Pancreas (tissue), 10 donors: Measurements from ENCODE around the gene EPN2. TPM values are rescaled to one million over a fixed set of nuclear protein-coding genes. Genes with fewer than 3 reads are reported as not detected.
A peak's percentile ranks its signal among the peaks of the same experiment; 100 is the strongest.

Source experiments
- ATAC-seq, 4 donors: fragments of 200-7000 bp; cut with Tn5 transposase; one replicate each; pipeline versions ENCODE4 v1.8.0 to v1.9.1; 2020; ENCODE audit warnings: mild to moderate bottlenecking in 4 of 4, moderate library complexity in 4 of 4
- DNase-seq, 6 donors: peaks; one replicate each; pipeline ENCODE4 v3.0.0-alpha.2; 2020
- FAIRE-seq: peaks from 2 replicates; lab custom pipeline; 2012; peaks lifted over from hg19 to GRCh38; lab: Jason Lieb, UNC
- H3K27ac ChIP-seq, 4 donors: fragments of 200-600 bp; sonication (generic); 1 replicate in 3 of 4; 2 replicates in 1 of 4; pipeline versions ENCODE4 v1.5.0 to v1.8.0; 2020
- H3K27me3 ChIP-seq, 4 donors: fragments of 200-600 bp; one replicate each; pipeline ENCODE4 v1.8.0; 2021
- H3K36me3 ChIP-seq, 3 donors: fragments of 200-600 bp; sonication (generic) in 1 of 3; one replicate each; pipeline versions ENCODE4 v1.5.0 to v1.8.0; 2020 to 2021
- H3K4me1 ChIP-seq, 3 donors: fragments of 200-600 bp; one replicate each; pipeline ENCODE4 v1.8.0; 2021
- H3K4me3 ChIP-seq, 4 donors: fragments of 200-600 bp; sonication (generic) in 2 of 4; one replicate each; pipeline versions ENCODE4 v1.5.0 to v1.8.0; 2020 to 2021
- H3K9me3 ChIP-seq, 4 donors: fragments of 200-600 bp; one replicate each; pipeline ENCODE4 v1.8.0; 2021
- WGBS, 2 donors: extraction: QIAGEN DNeasy Blood & Tissue Kit; methylation state at CpG; one replicate each; pipeline ENCODE4 v1.1.7; 2013; 5-methylcytosine and 5-hydroxymethylcytosine counted together
- intact Hi-C, 3 donors: fragments of 100-400 bp; cut with DNase I; formaldehyde crosslinking; loops; one replicate each; pipeline versions ENCODE4 v1.11.1 to v1.14.2; 2022
- polyA plus RNA-seq, 2 donors: library from polyadenylated mRNA; stranded (reverse); fragments of 200-250 nt; gene quantifications; one replicate each; pipeline ENCODE4 v1.2.3, GENCODE V29; 2013
- total RNA-seq, 6 donors: library from RNA; stranded (reverse); fragmentation: NEBNext Ultra II Directional in 4 of 6; extraction: Animal tissue kit (Norgen Biotek cat#: 25700) in 4 of 6; gene quantifications; one replicate each; pipeline versions ENCODE4 v1.2.1 to v1.2.4, GENCODE V29; 2021 to 2023
- TF ChIP-seq, protein P1 (sequence below), 4 donors: fragments of 200-600 bp; sonication (generic) in 3 of 4; IDR thresholded peaks; one replicate each; pipeline versions ENCODE4 v1.5.0 to v1.8.0; 2021; ENCODE audit warnings: antibody characterized with exemption in 4 of 4
- donor health status: healthy with polysubstance abuse.
- donor health status: DM: no; HTN: no; CAD: no; lungs with moderate emphysema.
- donor health status: DM: no; HTN: no; CAD: no.
- donor health status: control.
- donor health status: control.
- donor health status: Bipolar disorder and iron deficiency.
- donor health status: DM: yes; HTN: yes; CAD: no.
- donor health status: DM: no; HTN: no; CAD: no.
- donor health status: DM: no; HTN: no; CAD: no.
- donor health status: DM: yes; HTN: yes; CAD: no.

Gene EPN2
- total and polyA plus RNA-seq, 8 donors: 13.4 to 29.4 (median 15.7) TPM

DNA sequence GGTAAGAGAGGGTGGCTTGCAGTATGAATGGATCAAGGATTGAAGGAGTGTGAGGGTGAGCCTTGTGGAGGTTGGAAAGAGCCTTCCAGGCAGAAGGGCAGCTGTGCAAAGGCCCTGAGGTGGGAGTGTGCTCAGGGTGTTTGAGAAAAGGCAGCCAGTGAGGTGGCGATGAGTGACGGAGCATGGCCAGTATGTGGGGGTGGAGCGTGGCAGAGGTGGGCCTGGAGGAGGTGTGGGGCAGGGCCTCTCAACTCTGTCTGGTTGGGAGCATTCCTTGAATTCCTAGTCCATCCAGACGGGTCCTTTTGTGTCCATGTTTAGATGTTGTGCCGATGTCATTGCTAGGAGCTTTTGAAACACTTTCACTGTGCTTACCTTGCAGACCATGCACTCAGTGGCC lies 51.3 kb downstream of the EPN2 start:
- ATAC-seq (no peak), DNase-seq (no peak), FAIRE-seq (no peak)
- TF ChIP-seq, protein P1, sequence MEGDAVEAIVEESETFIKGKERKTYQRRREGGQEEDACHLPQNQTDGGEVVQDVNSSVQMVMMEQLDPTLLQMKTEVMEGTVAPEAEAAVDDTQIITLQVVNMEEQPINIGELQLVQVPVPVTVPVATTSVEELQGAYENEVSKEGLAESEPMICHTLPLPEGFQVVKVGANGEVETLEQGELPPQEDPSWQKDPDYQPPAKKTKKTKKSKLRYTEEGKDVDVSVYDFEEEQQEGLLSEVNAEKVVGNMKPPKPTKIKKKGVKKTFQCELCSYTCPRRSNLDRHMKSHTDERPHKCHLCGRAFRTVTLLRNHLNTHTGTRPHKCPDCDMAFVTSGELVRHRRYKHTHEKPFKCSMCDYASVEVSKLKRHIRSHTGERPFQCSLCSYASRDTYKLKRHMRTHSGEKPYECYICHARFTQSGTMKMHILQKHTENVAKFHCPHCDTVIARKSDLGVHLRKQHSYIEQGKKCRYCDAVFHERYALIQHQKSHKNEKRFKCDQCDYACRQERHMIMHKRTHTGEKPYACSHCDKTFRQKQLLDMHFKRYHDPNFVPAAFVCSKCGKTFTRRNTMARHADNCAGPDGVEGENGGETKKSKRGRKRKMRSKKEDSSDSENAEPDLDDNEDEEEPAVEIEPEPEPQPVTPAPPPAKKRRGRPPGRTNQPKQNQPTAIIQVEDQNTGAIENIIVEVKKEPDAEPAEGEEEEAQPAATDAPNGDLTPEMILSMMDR (IDR thresholded peaks at IDR 0.05): no peak
- no peak overlapping the region for H3K4me3 ChIP-seq
- no peak overlapping the region for H3K27ac ChIP-seq
- intact Hi-C loops: no loop called here
- no peaks in the 10 kb centered on the region for H3K9me3 ChIP-seq
- no peaks in the 10 kb centered on the region for H3K27me3 ChIP-seq
- WGBS, 2 donors: 85 to 88% methylated on average over 5 of the region's 5 CpGs
- H3K4me1 ChIP-seq: no peaks in the 10 kb centered on the region
- H3K36me3 ChIP-seq: no peaks in the 10 kb centered on the region

DNA sequence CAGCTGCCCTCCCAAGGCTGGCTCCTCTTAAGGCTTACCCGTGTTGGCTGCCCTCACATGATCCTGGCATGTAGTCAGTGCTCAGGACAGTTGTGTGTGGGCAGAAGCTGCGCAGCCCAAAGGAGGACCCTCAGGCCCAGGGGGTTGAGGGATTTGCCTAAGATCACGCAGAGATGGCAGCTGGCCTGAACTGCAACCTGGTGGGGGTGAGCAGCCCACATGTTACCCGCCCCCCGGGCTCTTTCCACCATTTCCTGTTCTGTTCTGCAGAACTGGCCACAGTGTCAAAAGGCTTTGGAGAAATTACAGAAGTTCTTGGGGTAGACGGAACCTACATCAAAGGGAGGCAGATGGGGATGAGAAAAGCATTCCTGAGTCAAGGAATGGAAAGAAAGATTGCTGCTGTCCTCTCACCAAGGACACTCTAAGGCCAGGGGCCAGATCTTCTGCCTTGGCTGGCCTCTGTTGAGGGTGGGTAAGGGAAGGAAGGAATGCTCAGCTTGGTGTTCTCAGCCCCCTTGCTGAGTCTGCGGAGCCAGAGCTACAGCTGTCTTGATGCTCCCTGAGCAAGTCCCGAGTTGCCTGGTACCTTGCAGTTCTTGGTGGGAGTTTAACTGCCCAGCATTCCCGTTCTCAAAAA lies 53.0 kb downstream of the EPN2 start:
- FAIRE-seq (no peak), DNase-seq (no peak), ATAC-seq (no peak)
- Histone ChIP-seq H3K4me1 (no peaks in the 10 kb centered on the region), H3K9me3 (no peaks in the 10 kb centered on the region), H3K27ac (no peak overlapping the region), H3K27me3 (no peaks in the 10 kb centered on the region), H3K36me3 (no peaks in the 10 kb centered on the region), H3K4me3 (no peak overlapping the region)
- intact Hi-C loops: no loop called here
- 85 to 86% methylated on average over 9 of the region's 9 CpGs for WGBS, 2 donors
- TF ChIP-seq, protein P1 (IDR thresholded peaks at IDR 0.05): no peak

DNA sequence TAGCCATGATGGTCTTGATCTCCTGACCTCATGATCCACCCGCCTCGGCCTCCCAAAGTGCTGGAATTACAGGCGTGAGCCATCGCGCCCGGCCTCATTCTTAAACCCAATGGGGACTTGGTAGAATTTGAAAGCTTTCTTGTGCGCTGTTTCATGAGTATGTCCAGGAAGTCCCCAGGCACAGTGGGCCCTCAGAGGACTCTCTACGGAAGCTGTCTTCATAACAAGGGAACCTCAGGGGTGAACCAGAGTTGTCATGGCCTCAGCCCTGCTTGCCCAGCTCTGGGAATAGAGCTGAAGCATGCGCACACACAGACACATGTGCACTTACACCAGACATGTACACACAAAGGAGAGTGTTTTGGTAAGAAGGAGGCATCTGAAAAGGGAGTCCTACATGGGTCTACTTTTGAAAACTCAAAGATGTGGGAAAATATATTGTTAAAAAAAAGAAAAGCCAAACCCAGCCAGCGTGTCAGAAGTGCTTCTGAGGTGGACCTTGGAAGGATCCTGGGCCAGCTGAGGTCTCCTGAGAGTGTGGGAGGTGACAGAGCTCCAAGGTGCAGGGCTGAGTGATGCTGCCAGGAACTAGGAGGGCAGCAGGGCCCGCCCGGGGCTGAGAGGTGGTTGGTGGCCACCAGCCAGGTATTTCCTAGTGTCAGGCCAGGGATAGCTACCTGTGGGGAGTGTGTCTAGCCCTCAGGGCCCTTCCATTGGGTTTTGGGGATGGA lies 54.6 kb downstream of the EPN2 start:
- ATAC-seq: peak in 1 of 4 donors; percentile 23
- 86 to 87% methylated on average over 12 of the region's 12 CpGs for WGBS, 2 donors
- Histone ChIP-seq H3K27ac (no peak overlapping the region), H3K36me3 (no peaks in the 10 kb centered on the region), H3K27me3 (no peaks in the 10 kb centered on the region), H3K4me1 (no peaks in the 10 kb centered on the region), H3K9me3 (no peaks in the 10 kb centered on the region), H3K4me3 (no peak overlapping the region)
- TF ChIP-seq, protein P1 (IDR thresholded peaks at IDR 0.05): no peak
- DNase-seq: no peak
- FAIRE-seq: no peak
- intact Hi-C loops: no loop called here

DNA sequence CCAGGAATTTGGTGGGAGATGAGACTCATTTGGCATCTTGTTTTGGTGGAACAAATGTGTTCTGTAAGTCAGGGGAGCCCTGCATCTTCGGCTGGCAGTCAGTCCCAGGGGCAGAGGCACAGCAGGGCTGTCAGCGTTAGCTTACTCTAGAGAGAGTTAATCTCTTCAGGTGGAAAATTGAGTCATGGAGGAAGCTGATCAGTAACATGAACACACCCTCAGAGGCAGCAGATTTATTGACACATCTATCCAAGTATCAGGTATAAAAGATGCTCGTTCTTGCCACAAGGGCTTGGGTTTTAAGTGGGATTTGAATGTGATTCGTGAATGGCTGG lies 55.2 kb downstream of the EPN2 start:
- DNase-seq (no peak), ATAC-seq (peak in 2 of 4 donors; percentile 34 to 50), FAIRE-seq (no peak)
- 85 to 90% methylated on average over 4 of the region's 4 CpGs for WGBS, 2 donors
- no peak overlapping the region for H3K27ac ChIP-seq
- intact Hi-C loops: no loop called here
- H3K27me3 ChIP-seq: no peaks in the 10 kb centered on the region
- H3K9me3 ChIP-seq: no peaks in the 10 kb centered on the region
- H3K4me3 ChIP-seq: no peak overlapping the region
- no peaks in the 10 kb centered on the region for H3K4me1 ChIP-seq
- H3K36me3 ChIP-seq: no peaks in the 10 kb centered on the region
- TF ChIP-seq, protein P1 (IDR thresholded peaks at IDR 0.05): no peak

DNA sequence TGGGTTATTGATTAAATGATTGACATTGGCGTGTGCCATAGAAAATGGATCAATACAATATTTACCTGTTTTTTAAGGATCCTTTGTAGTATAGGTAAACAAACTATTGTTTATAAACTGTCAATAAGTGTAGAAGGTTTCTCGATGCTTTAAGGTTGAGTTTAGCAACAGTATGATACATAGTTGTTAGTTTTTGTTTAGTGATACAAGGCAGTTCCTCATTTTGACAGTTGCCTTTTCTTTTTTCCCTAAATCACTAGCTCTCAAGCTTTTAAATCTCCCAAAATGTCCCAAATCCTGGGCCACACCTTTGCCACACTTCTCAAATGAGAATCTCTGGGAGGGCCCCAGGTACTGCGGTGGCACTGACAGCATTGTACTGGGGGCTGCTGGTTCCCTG lies 57.3 kb downstream of the EPN2 start:
- Histone ChIP-seq H3K9me3 (no peaks in the 10 kb centered on the region), H3K4me3 (no peak overlapping the region), H3K4me1 (no peaks in the 10 kb centered on the region), H3K36me3 (no peaks in the 10 kb centered on the region), H3K27ac (no peak overlapping the region), H3K27me3 (no peaks in the 10 kb centered on the region)
- intact Hi-C loops: no loop called here
- ATAC-seq (no peak), FAIRE-seq (no peak), DNase-seq (no peak)
- 79 to 88% methylated on average over 3 of the region's 3 CpGs for WGBS, 2 donors
- TF ChIP-seq, protein P1 (IDR thresholded peaks at IDR 0.05): no peak
